Chondrocyte (in vitro differentiated cells): ENCODE results near the gene SLC7A9. TPM values are rescaled to one million over a fixed set of nuclear protein-coding genes. Genes with fewer than 3 reads are reported as not detected.

Experiments used
- DNase-seq: peaks from one replicate; pipeline ENCODE4 v3.0.0; 2021; ENCODE audit warnings: mixed read lengths, low spot score
- H3K27ac Mint-ChIP-seq: one replicate; pipeline ENCODE4 v1.8.0; 2021; ENCODE audit warnings: mild to moderate bottlenecking, moderate library complexity, mixed read lengths; ENCODE audit not compliant: unreplicated experiment
- H3K27me3 Mint-ChIP-seq: 2 replicates; pipeline ENCODE4 v1.8.0; 2021; ENCODE audit warnings: low read depth, mixed read lengths
- H3K36me3 Mint-ChIP-seq: 2 replicates; pipeline ENCODE4 v1.8.0; 2021; ENCODE audit warnings: low read depth, mixed read lengths
- H3K4me1 Mint-ChIP-seq: 2 replicates; pipeline ENCODE4 v1.8.0; 2021; ENCODE audit warnings: low read depth, mild to moderate bottlenecking, mixed read lengths
- H3K4me3 Mint-ChIP-seq: one replicate; pipeline ENCODE4 v1.8.0; 2021; ENCODE audit warnings: mild to moderate bottlenecking, moderate library complexity, mixed read lengths; ENCODE audit not compliant: unreplicated experiment
- H3K9me3 Mint-ChIP-seq: 2 replicates; pipeline ENCODE4 v1.8.0; 2021; ENCODE audit warnings: low read depth, mixed read lengths
- CTCF ChIP-seq: fragments of 200-600 bp; sonication (generic); IDR thresholded peaks from 2 replicates; pipeline ENCODE4 v1.5.0; 2021; ENCODE audit warnings: antibody characterized with exemption, mild to moderate bottlenecking, moderate library complexity
- total RNA-seq: library from RNA; stranded (reverse); gene quantifications from 3 replicates; pipeline ENCODE4 v1.2.1, GENCODE V29; 2021

Gene SLC7A9
- total RNA-seq, 1 donor from 2014 or later = 0.35 TPM

GRCh38 chr19:32877323-32877912 lies 7.9 kb upstream of the SLC7A9 start:
- Mint-ChIP-seq H3K4me1 (no peaks in the 10 kb centered on the region), H3K4me3 (no peak overlapping the region), H3K27me3 (no peaks in the 10 kb centered on the region), H3K36me3 (peaks cover 12% of the 10 kb centered on the region), H3K27ac (no peak overlapping the region), H3K9me3 (no peaks in the 10 kb centered on the region)
- no peak for DNase-seq
- no peak for TF ChIP-seq CTCF

- TF ChIP-seq CTCF = no peak
- Mint-ChIP-seq H3K4me3 (no peak overlapping the region), H3K36me3 (peaks cover 12% of the 10 kb centered on the region), H3K27ac (no peak overlapping the region), H3K9me3 (no peaks in the 10 kb centered on the region), H3K27me3 (no peaks in the 10 kb centered on the region), H3K4me1 (no peaks in the 10 kb centered on the region)
- no peak for DNase-seq
These were observed 7.3 kb upstream of the SLC7A9 start for GRCh38 chr19:32876919-32877285.

GRCh38 chr19:32876236-32876918 lies 6.8 kb upstream of the SLC7A9 start:
- no peak for TF ChIP-seq CTCF
- no peak for DNase-seq
- H3K4me3 Mint-ChIP-seq = no peak overlapping the region
- no peaks in the 10 kb centered on the region for H3K27me3 Mint-ChIP-seq
- peaks cover 12% of the 10 kb centered on the region for H3K36me3 Mint-ChIP-seq
- no peaks in the 10 kb centered on the region for H3K4me1 Mint-ChIP-seq
- H3K9me3 Mint-ChIP-seq = no peaks in the 10 kb centered on the region
- H3K27ac Mint-ChIP-seq = no peak overlapping the region

GRCh38 chr19:32875428-32875827 lies 5.9 kb upstream of the SLC7A9 start:
- no peak for TF ChIP-seq CTCF
- DNase-seq = no peak
- Mint-ChIP-seq H3K36me3 (peaks cover 10% of the 10 kb centered on the region), H3K27me3 (no peaks in the 10 kb centered on the region), H3K4me3 (no peak overlapping the region), H3K9me3 (no peaks in the 10 kb centered on the region), H3K4me1 (no peaks in the 10 kb centered on the region), H3K27ac (no peak overlapping the region)

GRCh38 chr19:32874605-32875004 lies 5.0 kb upstream of the SLC7A9 start:
- H3K27ac Mint-ChIP-seq = no peak overlapping the region
- no peak for DNase-seq
- H3K4me1 Mint-ChIP-seq = no peaks in the 10 kb centered on the region
- H3K9me3 Mint-ChIP-seq = no peaks in the 10 kb centered on the region
- no peaks in the 10 kb centered on the region for H3K27me3 Mint-ChIP-seq
- H3K36me3 Mint-ChIP-seq = peaks cover 7% of the 10 kb centered on the region
- H3K4me3 Mint-ChIP-seq = no peak overlapping the region
- no peak for TF ChIP-seq CTCF
